Bronchial epithelial cell (primary cell): ENCODE measurements around the gene CDH24. TPM values are rescaled to one million over a fixed set of nuclear protein-coding genes. Genes with fewer than 3 reads are reported as not detected.
A peak's percentile ranks its signal among the peaks of the same experiment; 100 is the strongest.

Experiments used
- DNase-seq: peaks from one replicate; pipeline ENCODE4 v3.0.0-alpha.2; 2010; ENCODE audit warnings: low read depth
- FAIRE-seq: peaks from 2 replicates; lab custom pipeline; 2011; peaks lifted over from hg19 to GRCh38; lab: Jason Lieb, UNC
- H3K27me3 ChIP-seq: 2 replicates; pipeline ENCODE4 v1.5.1; 2011; ENCODE audit warnings: low read length; ENCODE audit not compliant: control insufficient read depth, insufficient read depth
- H3K36me3 ChIP-seq: 2 replicates; pipeline ENCODE4 v1.5.1; 2011; ENCODE audit warnings: low read length; ENCODE audit not compliant: control insufficient read depth, insufficient read depth
- H3K4me3 ChIP-seq: 2 replicates; pipeline ENCODE4 v1.5.1; 2011; ENCODE audit warnings: mild to moderate bottlenecking, low read depth, low read length, control low read depth
- CTCF ChIP-seq: IDR thresholded peaks from 2 replicates; pipeline ENCODE4 v1.5.1; 2011; ENCODE audit warnings: mild to moderate bottlenecking, moderate library complexity, low read length, control low read depth, inconsistent platforms; ENCODE audit not compliant: insufficient read depth, severe bottlenecking
- total RNA-seq: library from RNA; depleted of rRNA; stranded (reverse); fragments of >200 nt; gene quantifications from 2 replicates; pipeline ENCODE4 v1.2.1, GENCODE V29; 2014

Gene CDH24
- total RNA-seq, 1 donor from 2014 or later = 2.9 TPM

GRCh38 chr14:23062002-23062401 lies 4.7 kb upstream of the CDH24 start:
- no peaks in the 10 kb centered on the region for H3K27me3 ChIP-seq
- peaks cover 33% of the 10 kb centered on the region for H3K36me3 ChIP-seq
- TF ChIP-seq CTCF = no peak
- FAIRE-seq = no peak
- no peak overlapping the region for H3K4me3 ChIP-seq
- peak; percentile 95 for DNase-seq

- Histone ChIP-seq H3K36me3 (peaks cover 29% of the 10 kb centered on the region), H3K27me3 (no peaks in the 10 kb centered on the region), H3K4me3 (no peak overlapping the region)
- FAIRE-seq (no peak), DNase-seq (no peak)
- no peak for TF ChIP-seq CTCF
Measured at GRCh38 chr14:23060536-23061260, 3.4 kb upstream of the CDH24 start.

GRCh38 chr14:23058654-23059504 lies 1.6 kb upstream of the CDH24 start:
- no peak for DNase-seq
- no peak overlapping the region for H3K4me3 ChIP-seq
- peaks cover 23% of the 10 kb centered on the region for H3K36me3 ChIP-seq
- H3K27me3 ChIP-seq = no peaks in the 10 kb centered on the region
- no peak for TF ChIP-seq CTCF
- FAIRE-seq = no peak

- peak; percentile 95 for TF ChIP-seq CTCF
- DNase-seq (peak; percentile 73), FAIRE-seq (no peak)
- H3K27me3 ChIP-seq = no peaks in the 10 kb centered on the region
- H3K36me3 ChIP-seq = peaks cover 17% of the 10 kb centered on the region
- H3K4me3 ChIP-seq = peak overlapping the region; percentile 45
Measured at GRCh38 chr14:23057757-23058653, 685 bp upstream of the CDH24 start.

GRCh38 chr14:23056145-23056955 lies 970 bp downstream of the CDH24 start:
- peak; percentile 94 for TF ChIP-seq CTCF
- Histone ChIP-seq H3K27me3 (no peaks in the 10 kb centered on the region), H3K36me3 (peaks cover 14% of the 10 kb centered on the region), H3K4me3 (peak overlapping the region; percentile 45)
- FAIRE-seq (peak; percentile 32), DNase-seq (peak; percentile 72)
